ENCODE measurements around the gene PARP11. TPM values are rescaled to one million over a fixed set of nuclear protein-coding genes. Genes with fewer than 3 reads are reported as not detected.

The PARP11 gene
- total and polyA plus RNA-seq, 2 of the 8 experiments (the other 6 are each of a cell fraction or from before 2014, with no cell fraction given) = 4.2 to 13.3 TPM

GRCh38 chr12:3768911-3769447 is 104.2 kb downstream of the PARP11 start (continued):
- no peak for TF ChIP-seq TCF12 (IDR thresholded peaks at IDR 0.05; ENCODE audit: low read depth, low read length)
- TF ChIP-seq ATF2 (IDR thresholded peaks at IDR 0.05; ENCODE audit: low read length) = no peak
- no peak for TF ChIP-seq PHF8 (conservative IDR thresholded peaks at IDR 0.05; ENCODE audit: low read depth, low read length)
